H9 (cell line): Measurements from ENCODE around the gene OR4X2. TPM values are rescaled to one million over a fixed set of nuclear protein-coding genes. Genes with fewer than 3 reads are reported as not detected.

Source experiments
- DNase-seq: peaks from one replicate; pipeline ENCODE4 v3.0.0-alpha.2; 2017
- H2AFZ ChIP-seq: one replicate; pipeline ENCODE4 v1.6.1; 2013; ENCODE audit warnings: mild to moderate bottlenecking, low read length, control low read depth, moderate library complexity
- H2AK5ac ChIP-seq: 2 replicates; pipeline ENCODE4 v1.6.1; 2013; ENCODE audit warnings: low read length, control low read depth, mixed read lengths; ENCODE audit not compliant: insufficient read length
- H2BK120ac ChIP-seq: one replicate; pipeline ENCODE4 v1.6.1; 2013; ENCODE audit warnings: low read depth, mild to moderate bottlenecking, low read length, control low read depth, inconsistent platforms; ENCODE audit not compliant: poor library complexity, severe bottlenecking
- H2BK12ac ChIP-seq: 2 replicates; pipeline ENCODE4 v1.6.1; 2013; ENCODE audit warnings: low read length, control low read depth, mixed read lengths, low read depth; ENCODE audit not compliant: insufficient read length
- H2BK15ac ChIP-seq: 2 replicates; pipeline ENCODE4 v1.6.1; 2013; ENCODE audit warnings: low read depth, low read length, control low read depth
- H2BK20ac ChIP-seq: one replicate; pipeline ENCODE4 v1.6.1; 2013; ENCODE audit warnings: low read depth, mild to moderate bottlenecking, low read length, control low read depth, inconsistent platforms; ENCODE audit not compliant: poor library complexity, severe bottlenecking
- H2BK5ac ChIP-seq: 2 replicates; pipeline ENCODE4 v1.6.1; 2013; ENCODE audit warnings: low read length, control low read depth, mixed read lengths; ENCODE audit not compliant: insufficient read length
- H3K14ac ChIP-seq: 2 replicates; pipeline ENCODE4 v1.6.1; 2013; ENCODE audit warnings: low read length, control low read depth; ENCODE audit not compliant: insufficient read depth
- H3K18ac ChIP-seq: 2 replicates; pipeline ENCODE4 v1.6.1; 2013; ENCODE audit warnings: low read depth, mild to moderate bottlenecking, mixed read lengths, low read length, control low read depth; ENCODE audit not compliant: insufficient read length
- H3K23ac ChIP-seq: 2 replicates; pipeline ENCODE4 v1.6.1; 2013; ENCODE audit warnings: low read length, control low read depth, mixed read lengths, low read depth; ENCODE audit not compliant: insufficient read length
- H3K23me2 ChIP-seq: 2 replicates; pipeline ENCODE4 v1.6.1; 2013; ENCODE audit warnings: low read depth, mild to moderate bottlenecking, mixed read lengths, low read length, control low read depth; ENCODE audit not compliant: insufficient read length, poor library complexity, severe bottlenecking
- H3K27ac ChIP-seq: 2 replicates; pipeline ENCODE4 v1.5.1; 2013; ENCODE audit warnings: low read length, control low read depth, mixed read lengths, low read depth; ENCODE audit not compliant: insufficient read length
- H3K27me3 ChIP-seq: 2 replicates; pipeline ENCODE4 v1.6.1; 2013; ENCODE audit warnings: low read length, control low read depth, inconsistent platforms; ENCODE audit not compliant: insufficient read depth
- H3K4ac ChIP-seq: 2 replicates; pipeline ENCODE4 v1.6.1; 2013; ENCODE audit warnings: low read depth, mild to moderate bottlenecking, control low read depth, inconsistent platforms, low read length, moderate library complexity
- H3K4me1 ChIP-seq: 2 replicates; pipeline ENCODE4 v1.6.1; 2013; ENCODE audit warnings: low read length, control low read depth, inconsistent platforms; ENCODE audit not compliant: insufficient read depth
- H3K4me2 ChIP-seq: 2 replicates; pipeline ENCODE4 v1.6.1; 2013; ENCODE audit warnings: low read length, control low read depth, mixed read lengths; ENCODE audit not compliant: insufficient read length, insufficient read depth
- H3K56ac ChIP-seq: 2 replicates; pipeline ENCODE4 v1.6.1; 2013; ENCODE audit warnings: low read depth, mild to moderate bottlenecking, mixed read lengths, low read length, control low read depth; ENCODE audit not compliant: insufficient read length
- H3K79me1 ChIP-seq: 2 replicates; pipeline ENCODE4 v1.6.1; 2013; ENCODE audit warnings: low read depth, mild to moderate bottlenecking, moderate library complexity, low read length, control low read depth, inconsistent platforms; ENCODE audit not compliant: insufficient read depth, poor library complexity, severe bottlenecking
- H3K79me2 ChIP-seq: 2 replicates; pipeline ENCODE4 v1.6.1; 2013; ENCODE audit warnings: low read length, control low read depth, inconsistent platforms; ENCODE audit not compliant: insufficient read depth
- H3K9ac ChIP-seq: 2 replicates; pipeline ENCODE4 v1.6.1; 2013; ENCODE audit warnings: low read length, control low read depth, mixed read lengths; ENCODE audit not compliant: insufficient read length; ENCODE audit errors: extremely low read depth
- H3K9me3 ChIP-seq: one replicate; pipeline ENCODE4 v1.6.1; 2013; ENCODE audit warnings: low read depth, low read length, inconsistent platforms; ENCODE audit not compliant: control insufficient read depth
- H3T11ph ChIP-seq: one replicate; pipeline ENCODE4 v1.6.1; 2013; ENCODE audit warnings: mild to moderate bottlenecking, low read length, control low read depth, inconsistent platforms
- H4K20me1 ChIP-seq: one replicate; pipeline ENCODE4 v1.6.1; 2013; ENCODE audit not compliant: control insufficient read depth, insufficient read length, insufficient read depth
- H4K5ac ChIP-seq: 2 replicates; pipeline ENCODE4 v1.6.1; 2013; ENCODE audit warnings: low read depth, mild to moderate bottlenecking, mixed read lengths, low read length, control low read depth; ENCODE audit not compliant: insufficient read length
- H4K8ac ChIP-seq: replicated peaks from 2 replicates; pipeline ENCODE4 v1.6.1; 2013; ENCODE audit warnings: low read length, control low read depth, mixed read lengths, low read depth; ENCODE audit not compliant: insufficient read length
- H4K91ac ChIP-seq: 2 replicates; pipeline ENCODE4 v1.6.1; 2013; ENCODE audit warnings: low read depth, mild to moderate bottlenecking, moderate library complexity, mixed read lengths, low read length, control low read depth; ENCODE audit not compliant: insufficient read length
- H3K27ac Mint-ChIP-seq, 3 experiments: 2 replicates in 2 of 3; 3 replicates in 1 of 3; pipeline ENCODE4 v1.8.0; 2020 to 2021; ENCODE audit warnings: mixed read lengths in 3 of 3, mild to moderate bottlenecking in 1 of 3, moderate library complexity in 1 of 3
- H3K27me3 Mint-ChIP-seq: 2 replicates; pipeline ENCODE4 v1.8.0; 2021; ENCODE audit warnings: low read depth, mild to moderate bottlenecking, moderate library complexity, mixed read lengths
- H3K36me3 Mint-ChIP-seq, 3 experiments: 2 replicates in 2 of 3; 3 replicates in 1 of 3; pipeline ENCODE4 v1.8.0; 2020 to 2021; ENCODE audit warnings: low read depth in 3 of 3, mixed read lengths in 3 of 3; ENCODE audit not compliant: insufficient read depth in 1 of 3
- H3K4me1 Mint-ChIP-seq, 2 experiments: 2 replicates each; pipeline ENCODE4 v1.8.0; 2020; ENCODE audit warnings: mixed read lengths in 2 of 2
- H3K4me3 Mint-ChIP-seq, 2 experiments: 2 replicates in 1 of 2; 3 replicates in 1 of 2; pipeline ENCODE4 v1.8.0; 2020 to 2021; ENCODE audit warnings: mild to moderate bottlenecking in 2 of 2, mixed read lengths in 2 of 2, moderate library complexity in 1 of 2
- H3K9me3 Mint-ChIP-seq, 2 experiments: 2 replicates in 1 of 2; 3 replicates in 1 of 2; pipeline ENCODE4 v1.8.0; 2020; ENCODE audit warnings: mild to moderate bottlenecking in 2 of 2, mixed read lengths in 2 of 2, moderate library complexity in 1 of 2
- CTCF ChIP-seq: fragments of 200-600 bp; sonication (generic); conservative IDR thresholded peaks from 3 replicates; pipeline ENCODE4 v1.8.0; 2021; ENCODE audit warnings: antibody characterized with exemption, mild to moderate bottlenecking
- WGBS: extraction: QIAGEN DNeasy Blood & Tissue Kit; methylation state at CpG from one replicate; pipeline ENCODE4 v1.1.7; 2013; ENCODE audit warnings: missing lambda C conversion rate, low lambda C conversion rate, mixed read lengths; ENCODE audit not compliant: insufficient read length; ENCODE audit errors: extremely low coverage; 5-methylcytosine and 5-hydroxymethylcytosine counted together
- total RNA-seq: library from RNA; stranded (reverse); gene quantifications from 2 replicates; pipeline ENCODE4 v1.2.1, GENCODE V29; 2021

The OR4X2 gene
- total RNA-seq, 1 experiment from 2014 or later: not detected

- WGBS: no CpG with 5 or more reads among the region's 3 CpGs
- no peak for TF ChIP-seq CTCF
- Histone ChIP-seq H2BK15ac (no peak overlapping the region), H3K79me1 (no peaks in the 10 kb centered on the region), H4K91ac (no peak overlapping the region), H2BK120ac (no peak overlapping the region), H2BK12ac (no peak overlapping the region), H3K14ac (no peak overlapping the region), H3K27ac (no peak overlapping the region), H3K4me2 (no peak overlapping the region), H3K18ac (no peak overlapping the region), H3K9me3 (peaks cover 85% of the 10 kb centered on the region), H2AK5ac (no peak overlapping the region), H3K4ac (no peak overlapping the region), H4K8ac (no peak overlapping the region), H3K9ac (no peak overlapping the region), H3K79me2 (no peaks in the 10 kb centered on the region), H2BK5ac (no peak overlapping the region), H4K20me1 (no peaks in the 10 kb centered on the region), H3K23ac (no peak overlapping the region), H3K4me1 (no peaks in the 10 kb centered on the region), H2BK20ac (no peak overlapping the region), H3T11ph (no peak overlapping the region), H3K56ac (no peak overlapping the region), H3K23me2 (no peaks in the 10 kb centered on the region), H2AFZ (no peak overlapping the region), H3K27me3 (no peaks in the 10 kb centered on the region), H4K5ac (no peak overlapping the region)
- peaks cover 93 to 96% of the 10 kb centered on the region in 2 experiments for H3K9me3 Mint-ChIP-seq
- H3K27me3 Mint-ChIP-seq: peaks cover 1% of the 10 kb centered on the region; the same call in 1 of the 2 replicates
- no peak overlapping the region for H3K4me3 Mint-ChIP-seq
- no peak overlapping the region for H3K27ac Mint-ChIP-seq
- DNase-seq: no peak
- H3K4me1 Mint-ChIP-seq: no peaks in the 10 kb centered on the region
- peaks cover 0 to 40% (median 3%) of the 10 kb centered on the region in 3 experiments; a peak in 5 of 7 replicates for H3K36me3 Mint-ChIP-seq
These were observed 2.4 kb upstream of the OR4X2 start for GRCh38 chr11:48242501-48242900.
